Measurements from ENCODE around the gene WT1.

Gene WT1

DNA sequence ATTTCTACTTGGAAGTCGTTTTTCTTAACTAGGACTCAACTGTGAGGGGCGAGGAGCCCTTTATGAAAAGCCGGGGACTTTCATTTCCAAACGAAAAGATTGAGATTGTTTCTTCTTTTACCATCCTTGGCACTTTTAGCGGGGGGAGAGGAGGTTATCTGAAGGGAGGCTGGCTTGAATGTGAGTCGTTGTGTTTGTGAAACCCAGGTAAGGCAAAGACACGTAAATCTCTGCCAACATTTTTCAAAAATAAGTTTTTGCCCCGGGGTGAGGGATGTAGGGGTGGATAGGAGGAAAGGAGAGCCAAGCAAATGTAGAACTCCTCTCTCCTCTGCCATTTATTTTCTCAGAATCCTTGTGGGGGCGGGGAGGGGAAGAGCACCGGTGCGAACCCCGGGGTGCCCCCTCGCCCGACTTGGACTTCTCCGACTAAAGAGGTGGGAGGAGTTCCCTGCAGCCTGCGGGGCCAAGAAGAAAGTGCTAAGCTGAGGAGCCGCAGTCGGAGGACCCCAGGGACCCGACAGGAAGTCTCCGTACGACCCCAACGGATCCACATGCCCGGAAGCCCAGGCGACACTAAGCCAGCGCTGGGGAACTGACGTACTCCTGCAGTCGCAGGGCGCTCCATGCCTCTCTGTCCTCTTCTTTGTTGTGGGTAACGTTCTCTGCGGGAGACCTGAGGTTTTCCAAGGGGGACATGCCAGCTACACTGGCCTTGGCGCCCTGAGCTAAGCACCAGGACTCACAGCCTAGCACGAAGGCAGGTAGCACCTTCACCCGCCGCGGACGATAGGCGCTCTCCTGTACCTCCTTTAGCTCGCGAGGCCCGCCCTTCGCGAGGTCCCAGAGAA lies 2.4 kb upstream of the WT1 start:
- no peak for DNase-seq

DNA sequence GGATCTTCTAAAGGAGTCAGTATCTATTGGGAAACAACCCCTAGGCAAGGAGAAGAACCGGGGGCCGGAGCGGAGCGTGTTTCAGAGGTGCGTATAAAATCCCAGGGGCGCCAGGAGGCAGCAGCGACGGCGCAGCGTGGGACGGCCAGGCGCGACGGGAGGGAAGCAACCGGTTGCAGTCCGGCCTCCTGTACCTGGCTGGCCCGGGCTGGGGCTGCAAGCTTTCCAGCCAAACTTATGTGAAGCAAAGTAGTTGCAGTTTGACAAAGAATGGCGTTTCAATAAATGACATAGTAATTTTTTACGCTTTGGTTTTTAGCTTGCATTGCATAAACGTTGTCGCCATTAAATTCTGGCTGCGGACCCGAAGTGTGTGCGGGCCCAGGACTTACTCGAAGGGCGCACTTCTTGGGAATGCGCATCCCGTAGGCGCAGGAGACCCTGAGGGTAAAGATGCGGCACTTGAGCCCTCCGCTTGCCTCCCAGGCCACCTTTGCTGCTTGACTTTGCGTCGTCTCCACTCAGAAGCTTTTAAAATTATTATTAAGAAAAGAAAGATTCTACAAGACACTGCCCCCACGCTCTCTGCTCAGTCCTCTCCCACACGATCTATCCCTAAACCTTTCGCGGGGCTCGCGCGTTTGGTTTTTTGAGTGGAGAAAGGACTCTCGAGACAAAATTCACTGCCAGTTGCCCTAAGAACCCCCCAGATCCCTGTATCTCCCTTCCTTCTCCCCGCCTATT lies 1.6 kb upstream of the WT1 start:
- DNase-seq = no peak

DNA sequence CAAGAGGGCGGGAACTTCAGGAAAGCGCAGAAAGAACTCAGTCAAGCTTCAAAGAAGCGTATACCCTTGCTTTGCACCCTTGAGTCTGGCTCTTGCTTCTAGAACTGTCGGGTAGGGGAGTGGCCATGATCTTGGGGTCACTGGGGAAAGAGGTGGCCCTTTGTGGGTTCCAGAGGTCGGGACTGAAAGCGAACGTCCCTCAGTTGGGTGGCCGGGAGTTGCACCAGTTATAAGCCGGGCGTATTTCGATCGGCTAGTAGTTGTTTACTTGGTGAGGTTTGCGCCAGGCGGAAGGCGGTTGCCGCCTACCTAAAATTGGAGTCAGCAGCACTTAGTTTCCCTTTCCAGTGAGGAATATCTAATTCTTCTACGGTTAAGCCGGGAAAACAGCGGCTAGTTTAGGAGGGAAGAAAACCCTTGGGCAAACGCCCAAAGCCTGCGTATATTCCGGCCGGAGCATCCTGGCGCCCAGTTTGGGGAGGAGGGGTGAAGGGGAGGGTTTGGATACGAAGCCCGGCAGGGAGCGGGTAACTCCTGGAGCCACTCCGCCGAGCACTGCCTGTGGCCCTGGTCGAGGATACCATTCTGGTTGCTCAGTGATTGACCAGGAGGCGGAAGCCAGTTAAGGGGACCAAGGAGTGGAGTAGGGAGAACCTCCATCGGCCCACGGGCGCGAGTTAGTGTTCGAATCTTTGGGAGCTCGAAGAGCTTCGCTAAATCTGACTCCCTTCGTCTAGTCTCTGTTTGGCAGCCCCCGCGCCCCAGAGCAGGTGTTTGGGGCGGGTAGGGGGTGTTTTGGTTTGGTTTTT lies 807 bp upstream of the WT1 start:
- no peak for DNase-seq

DNA sequence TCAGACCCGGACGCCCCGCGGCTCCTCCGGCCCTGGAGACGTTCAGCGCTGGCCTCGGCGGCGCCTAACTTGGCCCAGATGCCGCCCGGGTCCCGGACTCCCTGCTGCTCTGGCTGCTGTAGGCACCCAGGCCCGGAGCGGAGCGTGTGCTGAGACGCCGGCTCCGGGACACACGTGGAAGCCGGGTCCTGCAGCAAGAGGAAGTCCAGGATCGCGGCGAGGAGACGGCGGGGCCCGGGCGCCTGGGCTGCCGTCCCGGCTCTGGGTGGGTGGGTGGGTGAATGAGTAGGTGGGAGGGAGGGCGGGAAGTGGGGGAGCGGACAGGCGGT lies 223 bp downstream of the WT1 start:
- no peak for DNase-seq

DNA sequence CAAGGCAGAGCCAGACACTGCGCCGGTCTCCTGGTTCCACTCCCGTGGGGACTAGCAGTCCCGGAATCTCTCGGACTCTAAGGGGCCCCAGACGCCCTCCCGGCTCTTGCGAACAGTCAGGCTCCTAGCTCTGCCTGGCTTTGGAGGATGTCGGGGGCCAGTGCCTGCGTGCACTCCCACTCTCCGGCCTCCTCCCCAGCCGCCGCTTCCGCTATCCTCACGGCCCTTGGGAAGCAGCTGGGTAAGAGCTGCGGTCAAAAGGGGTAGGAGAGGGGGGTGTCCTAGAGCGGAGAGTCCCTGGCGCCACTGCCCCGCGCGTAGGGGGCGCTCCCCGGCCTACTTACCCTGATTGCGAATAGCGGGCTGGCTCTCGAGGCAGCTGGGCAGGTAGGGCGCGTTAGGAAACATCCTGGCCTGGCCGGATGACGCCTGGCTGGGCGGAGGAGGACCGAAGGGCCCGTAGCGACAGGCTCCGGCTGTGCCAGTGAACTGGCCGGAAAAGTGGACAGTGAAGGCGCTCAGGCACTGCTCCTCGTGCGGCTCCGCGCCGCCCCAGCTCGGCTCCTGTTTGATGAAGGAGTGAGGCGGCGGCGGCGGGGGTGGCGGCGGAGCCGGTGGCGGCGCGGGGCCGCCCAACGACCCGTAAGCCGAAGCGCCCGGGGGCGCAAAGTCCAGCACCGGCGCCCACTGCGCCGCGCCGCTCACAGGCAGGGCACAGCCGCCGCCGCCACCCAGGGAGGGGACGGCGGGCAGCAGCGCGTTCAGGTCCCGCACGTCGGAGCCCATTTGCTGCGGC lies 785 bp downstream of the WT1 start:
- DNase-seq = no peak

DNA sequence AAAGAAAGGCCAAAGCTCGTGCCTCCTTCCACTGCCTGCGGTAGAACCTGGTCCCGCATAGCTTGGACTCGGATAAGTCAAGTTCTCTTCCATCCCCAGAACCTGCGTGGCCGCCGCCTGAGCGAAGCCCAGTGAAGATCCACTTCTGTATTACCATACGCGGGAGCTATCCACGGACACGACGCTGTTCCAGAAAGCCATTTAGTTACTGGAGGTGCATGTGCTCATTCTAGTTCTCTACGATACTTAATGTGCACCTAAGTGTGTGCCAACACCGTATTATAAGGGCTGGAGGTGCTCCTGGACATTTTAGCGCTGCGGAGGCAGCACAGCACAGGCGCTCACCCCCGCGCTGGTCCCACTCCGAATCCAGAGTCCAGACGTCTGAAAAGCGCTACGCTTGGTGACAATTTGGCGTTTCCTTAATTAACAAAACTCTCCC lies 1.4 kb downstream of the WT1 start:
- no peak for DNase-seq

DNA sequence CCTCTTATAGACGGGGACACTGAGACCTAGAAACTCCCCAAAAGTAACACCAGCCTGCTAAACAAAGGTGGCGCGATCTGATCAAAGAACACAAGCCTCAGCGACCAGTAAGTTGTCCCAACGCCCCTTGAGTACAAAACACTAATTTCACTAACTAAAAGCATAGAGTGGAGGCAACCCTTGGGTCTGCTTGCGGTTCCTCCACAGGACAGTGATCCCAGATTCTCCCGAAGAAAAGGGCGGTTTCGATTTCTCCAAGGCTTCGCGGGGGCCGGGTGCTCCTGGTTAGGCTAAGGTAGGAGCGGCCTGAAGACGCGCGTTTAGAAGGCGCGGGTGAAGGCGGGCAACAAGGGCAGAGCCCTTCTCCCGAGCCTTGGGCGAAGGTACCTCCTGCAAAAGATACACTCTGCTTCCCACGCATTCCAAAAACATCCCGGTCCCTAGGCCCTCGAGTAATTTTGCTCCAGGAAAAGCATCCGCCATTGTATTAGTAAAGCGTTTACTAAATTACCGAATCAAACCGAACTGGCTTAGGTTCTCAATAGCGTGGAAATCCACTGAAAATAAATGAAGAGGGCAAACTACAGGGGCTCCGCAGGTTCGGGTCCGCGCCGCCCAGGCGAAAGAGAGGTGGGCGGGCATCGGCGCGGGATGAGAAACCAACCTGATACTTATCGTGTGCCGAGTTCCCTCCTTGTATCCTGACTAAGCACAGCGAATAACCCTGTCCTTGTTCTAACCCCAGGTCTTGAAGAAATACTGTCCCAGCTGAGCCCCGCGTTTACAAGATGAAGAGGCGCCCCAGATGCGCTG lies 2.0 kb downstream of the WT1 start:
- DNase-seq = no peak

DNA sequence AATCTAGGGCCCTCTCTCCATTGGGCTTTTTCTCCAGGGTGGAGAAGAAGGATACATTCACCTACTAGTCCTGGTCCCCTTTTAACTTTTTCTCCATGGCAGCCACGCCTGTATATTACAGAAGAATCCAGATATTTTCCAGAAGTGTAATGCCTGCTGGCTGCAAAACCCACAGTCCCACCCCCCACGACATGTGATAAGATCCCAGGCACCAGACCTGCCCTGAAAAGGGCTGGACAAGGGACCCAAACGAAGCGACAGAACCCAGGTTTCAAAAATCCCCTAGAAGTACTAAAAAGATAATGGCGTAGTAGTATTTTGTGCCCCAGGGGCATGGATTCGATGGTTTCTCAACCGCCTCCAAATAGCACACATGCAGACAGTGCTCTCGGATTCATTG lies 2.8 kb downstream of the WT1 start:
- no peak for DNase-seq

DNA sequence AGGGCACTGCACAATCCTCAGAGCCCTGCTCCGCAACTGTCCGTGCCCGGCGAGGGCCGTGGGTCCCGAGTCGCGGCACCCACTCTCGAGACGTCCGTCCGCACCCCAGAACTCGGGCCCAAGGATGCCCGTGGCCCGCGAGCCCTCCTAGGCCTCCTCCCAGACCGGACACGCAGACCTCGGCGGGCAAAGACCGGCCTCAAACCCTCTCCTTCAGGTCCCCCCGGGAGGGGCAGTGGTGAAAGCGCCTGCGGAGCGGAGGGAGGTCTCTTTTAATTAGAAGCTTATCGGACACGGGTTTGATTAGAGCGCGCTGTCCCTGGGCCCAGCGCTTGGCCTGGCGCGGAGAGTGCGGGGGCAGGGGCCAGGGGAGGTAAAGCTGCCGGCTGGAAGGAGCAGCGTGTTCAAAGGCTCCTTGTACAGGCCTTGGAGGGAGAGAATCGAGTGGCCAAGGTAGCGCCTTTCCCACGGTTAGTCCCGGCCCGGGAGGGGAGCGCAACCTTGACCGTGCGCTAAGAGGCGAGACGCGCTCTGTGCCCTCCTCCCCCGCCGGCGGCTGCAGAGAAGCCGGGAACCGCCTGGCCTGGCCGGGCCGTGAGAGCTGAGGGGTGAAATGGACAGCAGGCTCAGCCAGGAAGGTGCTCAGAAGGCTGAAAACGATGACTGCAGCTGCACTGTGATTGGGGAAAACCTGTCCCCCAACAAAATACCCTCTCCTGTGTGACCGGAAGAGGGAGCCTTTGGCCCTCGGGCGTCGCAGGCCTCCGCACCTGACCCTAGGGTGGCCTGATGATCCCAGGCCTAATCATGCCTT lies 4.6 kb downstream of the WT1 start:
- no peak for DNase-seq

DNA sequence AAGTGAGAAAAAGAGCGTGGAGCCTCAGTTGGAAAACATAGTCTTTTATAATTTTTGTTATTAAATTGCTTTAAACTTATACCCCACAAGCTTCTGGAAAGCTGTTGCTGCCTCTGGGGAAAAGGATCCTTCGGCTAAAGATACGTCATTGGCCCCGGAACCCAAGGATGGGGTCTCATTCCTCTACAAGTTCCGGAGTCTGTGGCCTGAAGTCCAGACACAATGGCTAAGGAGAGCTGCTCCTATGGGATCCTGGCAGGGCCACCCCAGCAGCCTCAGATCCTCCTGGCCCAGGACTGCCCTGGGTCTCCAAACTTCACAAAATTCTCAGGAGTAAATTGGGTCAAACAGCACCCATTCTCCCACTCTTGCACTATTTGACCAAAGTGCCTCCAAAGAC lies 5.9 kb downstream of the WT1 start:
- no peak for DNase-seq

DNA sequence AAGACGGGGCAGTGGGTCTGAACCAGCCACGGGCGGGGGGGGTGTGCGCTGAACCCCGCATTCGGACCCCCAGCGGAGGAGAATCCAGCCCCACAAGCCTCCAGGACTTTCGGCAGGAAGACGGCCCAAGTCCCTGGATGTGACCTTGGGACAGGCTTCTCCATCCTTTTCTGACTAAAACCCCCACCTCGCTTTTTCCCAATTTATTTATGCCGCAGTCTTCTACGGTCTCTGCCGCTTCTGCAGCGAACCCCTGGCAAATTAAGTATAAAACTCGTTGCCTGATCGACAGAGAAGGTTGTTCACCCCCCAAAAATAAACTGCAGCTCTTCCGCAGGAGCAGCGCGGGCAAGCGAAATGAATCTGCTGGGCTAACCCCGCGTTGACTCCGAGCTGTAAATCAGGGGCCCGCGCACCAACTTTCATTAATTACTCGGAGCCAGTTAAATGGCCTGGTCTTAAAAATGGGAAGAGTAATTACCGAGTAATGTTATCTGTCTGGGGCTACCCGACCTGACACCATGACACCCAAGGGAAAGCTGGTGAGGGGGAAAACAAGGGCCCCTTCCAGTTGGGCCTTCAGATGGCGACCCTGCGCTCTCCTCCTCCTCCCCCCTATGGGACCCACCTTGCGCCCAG lies 6.6 kb downstream of the WT1 start:
- DNase-seq = no peak

DNA sequence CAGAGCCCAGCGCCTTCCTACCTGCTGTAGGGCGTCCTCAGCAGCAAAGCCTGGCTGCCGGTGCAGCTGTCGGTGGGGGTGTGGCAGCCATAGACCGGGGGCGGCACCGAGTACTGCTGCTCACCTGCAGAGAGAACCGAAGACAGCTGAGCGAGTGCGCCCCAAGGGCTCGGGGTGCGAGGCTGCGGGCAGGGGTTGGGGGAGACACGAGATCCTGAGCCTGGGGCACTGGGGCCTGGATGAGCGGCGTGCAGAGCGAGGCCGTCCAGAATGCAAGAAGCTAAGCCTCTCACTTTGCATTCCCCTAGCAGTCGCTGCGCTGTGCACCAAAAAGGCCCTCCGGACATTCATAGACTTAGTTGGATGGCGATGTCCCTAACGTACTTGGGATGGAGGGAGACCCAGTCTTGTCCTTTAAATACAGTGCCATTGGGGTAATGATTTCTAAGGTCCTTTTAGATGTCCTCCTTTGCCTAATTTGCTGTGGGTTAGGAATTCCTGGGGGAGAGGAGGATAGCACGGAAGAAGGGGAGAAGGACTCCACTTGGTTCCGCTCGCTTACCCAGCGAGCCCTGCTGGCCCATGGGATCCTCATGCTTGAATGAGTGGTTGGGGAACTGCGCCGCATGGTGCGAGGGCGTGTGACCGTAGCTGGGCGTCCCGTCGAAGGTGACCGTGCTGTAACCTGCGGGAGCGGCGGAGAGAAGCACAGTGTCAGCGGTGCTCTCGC lies 7.2 kb downstream of the WT1 start:
- DNase-seq = no peak

DNA sequence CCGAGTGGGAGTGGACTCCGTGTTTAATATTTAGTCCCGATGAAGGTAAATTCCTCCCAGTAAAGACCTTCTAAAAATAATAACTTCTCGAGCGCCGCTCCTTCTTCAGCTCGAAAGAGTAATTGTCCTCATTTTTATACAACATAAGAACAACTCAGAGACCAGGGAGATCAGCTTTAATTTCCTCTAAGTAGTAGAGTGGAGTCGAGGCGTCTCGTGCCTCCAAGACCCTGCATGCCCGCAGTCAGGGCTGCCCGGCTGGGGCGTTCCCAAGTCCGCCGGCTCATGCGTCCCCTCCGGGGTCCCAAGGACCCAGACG lies 7.8 kb downstream of the WT1 start:
- DNase-seq = no peak

DNA sequence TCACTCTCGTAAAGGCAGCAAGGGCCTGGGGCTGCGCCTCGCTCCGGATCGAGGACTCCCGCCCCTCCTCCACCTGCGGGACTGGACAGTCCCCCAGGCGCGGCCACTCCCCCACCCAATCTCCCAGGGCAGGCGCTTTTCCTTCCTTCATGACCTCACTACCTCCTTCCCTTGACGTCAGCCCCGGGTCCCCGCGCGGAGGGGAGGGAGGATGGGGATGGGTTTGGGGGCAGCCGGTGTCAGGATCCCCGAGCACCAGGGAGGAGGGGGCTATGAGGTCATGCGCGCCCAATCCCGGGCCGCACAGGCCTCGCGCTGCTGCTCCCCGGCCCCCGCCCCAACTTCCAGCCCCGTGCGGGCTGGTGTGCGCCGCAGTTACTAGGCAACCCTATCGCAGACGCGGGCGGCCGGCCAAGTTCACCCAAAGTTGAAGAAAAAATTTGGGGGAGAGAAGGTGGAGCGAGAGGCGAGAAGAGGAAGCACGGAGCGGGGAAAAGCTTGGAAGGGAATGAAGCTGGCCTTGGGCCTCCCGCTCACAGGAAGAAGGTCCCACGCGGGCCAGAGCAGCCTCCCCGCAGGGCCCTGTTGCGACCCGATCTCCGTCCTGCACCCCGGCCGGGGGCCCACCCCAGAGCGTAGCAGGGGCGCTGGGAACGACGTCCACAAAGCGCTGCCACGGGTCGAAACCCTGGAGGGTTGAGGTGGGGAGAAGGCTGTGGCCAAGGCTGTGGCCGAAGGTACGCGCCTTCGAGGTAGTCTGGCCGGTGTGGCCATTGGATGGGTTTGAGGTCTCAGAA lies 8.3 kb downstream of the WT1 start:
- DNase-seq = no peak

DNA sequence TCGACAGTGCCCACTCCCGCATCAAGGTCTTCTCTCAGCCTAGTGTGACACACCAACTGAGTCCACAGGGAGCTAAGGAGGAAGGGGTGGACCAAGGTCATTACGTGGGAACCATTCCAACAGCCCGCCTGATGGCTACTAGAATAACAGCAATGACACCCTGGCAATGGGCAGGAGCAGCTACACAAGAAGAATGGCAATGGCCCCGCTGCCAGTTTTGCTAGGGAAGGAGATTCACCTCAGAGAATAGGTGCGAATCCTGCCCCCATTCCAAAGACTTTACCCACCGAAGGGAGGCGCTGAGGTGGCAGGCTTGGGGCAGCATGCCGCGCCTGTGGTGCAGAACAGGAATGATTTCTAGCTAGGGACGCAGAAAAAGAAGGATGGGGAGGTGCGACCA lies 9.1 kb downstream of the WT1 start:
- no peak for DNase-seq

DNA sequence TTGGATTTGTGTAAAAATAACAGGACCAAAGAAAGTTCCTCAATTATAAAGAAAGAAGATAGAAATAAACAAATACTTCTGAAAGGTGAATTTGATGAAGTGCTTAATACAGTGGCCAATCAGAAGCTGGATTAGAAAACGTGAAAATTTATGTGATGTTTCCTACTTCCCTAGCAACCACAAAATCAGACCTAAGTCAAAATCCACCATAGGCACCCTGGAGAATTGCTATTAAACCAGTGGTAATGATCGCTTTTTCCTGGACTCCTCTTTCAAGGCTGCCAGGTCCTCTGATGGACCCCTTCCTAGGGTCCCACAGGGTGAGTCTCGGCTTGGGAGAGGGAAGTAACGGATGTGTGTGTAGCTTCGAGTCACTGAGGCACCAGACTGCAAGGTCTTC lies 9.6 kb downstream of the WT1 start:
- no peak for DNase-seq

DNA sequence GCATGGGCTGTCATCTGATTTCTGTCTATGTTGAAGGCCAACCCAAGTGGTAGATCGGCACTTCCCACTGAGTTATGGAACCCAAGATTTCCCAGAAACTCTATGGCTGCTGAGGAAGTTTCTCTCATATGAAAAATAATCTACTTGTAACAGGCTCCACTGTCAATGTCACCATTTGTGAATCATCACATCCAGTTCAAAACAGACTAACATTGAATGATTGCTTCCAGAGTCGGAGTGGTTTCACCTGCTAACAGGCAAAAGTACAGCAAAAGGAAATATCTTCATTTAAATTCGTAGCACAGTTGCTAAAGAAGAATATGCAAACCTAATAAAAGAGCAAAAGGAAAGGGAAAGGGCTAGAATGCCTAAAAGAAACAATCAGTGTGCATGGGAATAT lies 12.8 kb downstream of the WT1 start:
- no peak for DNase-seq

DNA sequence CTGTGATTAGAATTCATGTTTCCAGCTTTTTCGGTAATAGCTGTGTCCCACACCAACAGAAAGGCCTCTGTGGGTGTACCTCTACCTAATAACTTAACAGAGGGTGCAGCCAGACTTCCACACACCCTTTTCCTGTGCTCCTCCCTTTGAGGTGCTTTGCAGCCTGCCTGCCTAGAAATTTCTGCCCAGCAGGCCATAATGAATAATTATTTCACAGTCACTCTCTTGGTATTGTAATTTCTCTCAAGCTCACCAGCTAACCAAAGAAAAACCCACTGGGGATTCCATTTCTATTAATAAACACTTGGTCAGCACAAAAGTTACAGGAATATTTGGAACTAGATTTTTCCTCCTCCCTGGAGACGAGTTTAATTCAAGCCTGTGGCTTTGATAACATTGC lies 13.3 kb downstream of the WT1 start:
- DNase-seq = no peak
